Posterior vena cava (tissue), 2 donors: Measurements from ENCODE around the gene ENDOG. TPM values are rescaled to one million over a fixed set of nuclear protein-coding genes. Genes with fewer than 3 reads are reported as not detected.
"Not testable (repeated sequence)": the region's sequence is repeated elsewhere in the genome, so short reads cannot be mapped to it uniquely, and the experiment has no call there.

Source experiments
- DNase-seq: peaks from one replicate; pipeline ENCODE4 v3.0.0-alpha.2; 2020; ENCODE audit warnings: low spot score
- intact Hi-C, 2 donors: fragments of 100-400 bp; cut with DNase I; formaldehyde crosslinking; loops; one replicate each; pipeline versions ENCODE4 v1.14.1 to v1.14.2; 2022 to 2023
- long read RNA-seq, 2 donors: library from polyadenylated mRNA; unstranded; transcript quantifications; one replicate each; pipeline ENCODE4 v2.0.0, GENCODE V29; 2020 to 2021
- total RNA-seq, 2 donors: library from RNA; stranded (reverse); fragmentation: NEBNext Ultra II Directional; extraction: Animal tissue kit (Norgen Biotek cat#: 25700); gene quantifications; one replicate each; pipeline ENCODE4 v1.2.1, GENCODE V29; 2021
- donor health status: DM: yes; HTN: yes; CAD: no.
- donor health status: DM: yes; HTN: yes; CAD: no.

The ENDOG gene
- 10 to 100 TPM; 15.8 to 16.6 TPM for total RNA-seq
- long read RNA-seq, donor 1, transcript ENDOG-201 (3 exons, 1,172 nt): major isoform, 6 of 7 reads
- long read RNA-seq, donor 1, partial matches to known transcripts: 0 of 7 reads
- long read RNA-seq, donor 1, other reads (novel, unspliced or antisense): 1 of 7 reads
- long read RNA-seq, donor 2: 0 reads

DNA sequence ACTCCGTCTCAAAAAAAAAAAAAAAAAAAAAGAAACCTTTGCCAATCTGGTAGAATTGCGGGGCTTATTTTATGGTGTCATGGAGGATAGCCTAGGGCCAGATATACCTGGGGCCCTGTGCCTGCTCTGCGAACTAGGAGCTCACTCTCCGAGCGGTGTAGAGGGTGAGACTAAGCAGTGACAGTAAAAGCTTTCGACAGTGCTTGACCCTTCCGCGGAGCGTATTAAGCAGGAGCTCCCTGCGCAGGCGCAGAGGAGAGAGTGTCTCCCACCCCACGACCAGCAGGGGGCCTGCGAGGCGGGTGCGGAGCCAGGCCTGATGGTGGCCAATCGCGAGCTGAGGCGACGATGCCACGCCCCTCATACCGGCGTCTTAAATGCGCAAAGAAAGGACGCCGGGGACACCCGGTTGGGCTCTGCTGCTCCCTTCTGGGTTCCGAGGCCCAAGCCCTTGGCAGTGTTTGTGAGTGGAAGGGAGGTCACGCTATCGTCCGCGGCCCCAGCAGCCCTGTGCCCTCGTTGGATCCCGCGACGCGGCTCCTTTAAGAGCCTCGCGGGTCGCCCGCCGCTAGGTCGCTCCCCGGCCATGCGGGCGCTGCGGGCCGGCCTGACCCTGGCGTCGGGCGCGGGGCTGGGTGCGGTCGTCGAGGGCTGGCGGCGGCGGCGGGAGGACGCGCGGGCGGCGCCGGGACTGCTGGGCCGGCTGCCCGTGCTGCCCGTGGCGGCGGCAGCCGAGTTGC lies at the start of gene ENDOG:
ENDOG (plus strand) TSS at position 402 of the 740 bp plus-strand sequence; CDS start at position 587, 185 bp downstream.
- intact Hi-C loops: no loop called here
- DNase-seq: peak; percentile 99

DNA sequence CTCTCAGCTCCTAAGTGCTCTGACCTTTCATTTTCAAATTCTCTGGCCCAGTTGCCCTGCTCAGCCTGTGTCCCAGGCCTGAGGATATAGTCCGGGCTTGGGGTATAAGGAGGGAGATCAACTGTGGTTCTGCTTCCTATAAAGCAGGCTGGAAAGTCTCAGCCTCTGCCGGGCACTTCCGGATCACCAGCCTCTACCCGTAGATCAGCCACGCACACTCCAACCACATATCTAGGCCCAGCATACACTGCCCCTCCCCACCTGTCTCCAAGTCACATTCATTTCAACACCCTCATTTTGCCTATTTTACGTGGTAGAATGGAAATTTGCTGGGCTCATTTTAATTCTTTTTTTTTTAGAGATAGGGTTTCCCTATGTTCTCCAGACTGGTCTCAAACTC lies 49.7 kb upstream of the ENDOG start:
- DNase-seq: no peak
- intact Hi-C loops: no loop called here

- intact Hi-C loops: no loop called here
- no peak for DNase-seq
Observed at GRCh38 chr9:128770286-128771030, 47.8 kb upstream of the ENDOG start.

DNA sequence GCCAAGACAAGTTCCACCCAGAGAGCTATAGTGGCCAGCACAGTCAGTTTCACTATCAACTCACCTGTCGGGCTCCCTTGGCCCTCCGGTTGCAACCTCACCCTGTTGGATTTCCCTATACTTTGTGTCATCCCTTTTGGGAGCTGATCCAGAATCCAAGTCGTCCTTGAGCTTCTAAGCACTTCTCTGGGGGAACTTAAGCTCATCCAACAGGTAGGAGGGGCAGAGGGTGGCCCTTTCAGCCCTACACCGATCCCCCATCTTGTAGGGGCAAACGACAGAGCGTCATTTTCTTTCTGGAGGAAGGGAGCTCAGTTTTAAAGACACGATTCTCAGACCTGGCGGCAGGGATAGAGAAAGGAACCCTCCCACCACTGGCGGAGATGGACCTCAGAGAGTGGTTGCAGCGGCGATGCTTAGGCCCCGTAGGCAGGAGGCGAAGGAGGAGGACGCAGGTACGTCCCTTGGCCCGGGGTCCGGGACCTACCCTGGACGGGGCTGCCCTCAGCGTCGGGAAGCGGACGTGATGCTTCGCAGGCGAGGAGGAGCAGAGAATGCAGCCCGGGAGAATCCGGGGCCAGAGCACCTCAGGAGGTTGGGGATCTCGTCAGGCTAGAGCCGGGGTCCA lies 47.1 kb upstream of the ENDOG start:
- no peak for DNase-seq
- intact Hi-C loops: no loop called here

DNA sequence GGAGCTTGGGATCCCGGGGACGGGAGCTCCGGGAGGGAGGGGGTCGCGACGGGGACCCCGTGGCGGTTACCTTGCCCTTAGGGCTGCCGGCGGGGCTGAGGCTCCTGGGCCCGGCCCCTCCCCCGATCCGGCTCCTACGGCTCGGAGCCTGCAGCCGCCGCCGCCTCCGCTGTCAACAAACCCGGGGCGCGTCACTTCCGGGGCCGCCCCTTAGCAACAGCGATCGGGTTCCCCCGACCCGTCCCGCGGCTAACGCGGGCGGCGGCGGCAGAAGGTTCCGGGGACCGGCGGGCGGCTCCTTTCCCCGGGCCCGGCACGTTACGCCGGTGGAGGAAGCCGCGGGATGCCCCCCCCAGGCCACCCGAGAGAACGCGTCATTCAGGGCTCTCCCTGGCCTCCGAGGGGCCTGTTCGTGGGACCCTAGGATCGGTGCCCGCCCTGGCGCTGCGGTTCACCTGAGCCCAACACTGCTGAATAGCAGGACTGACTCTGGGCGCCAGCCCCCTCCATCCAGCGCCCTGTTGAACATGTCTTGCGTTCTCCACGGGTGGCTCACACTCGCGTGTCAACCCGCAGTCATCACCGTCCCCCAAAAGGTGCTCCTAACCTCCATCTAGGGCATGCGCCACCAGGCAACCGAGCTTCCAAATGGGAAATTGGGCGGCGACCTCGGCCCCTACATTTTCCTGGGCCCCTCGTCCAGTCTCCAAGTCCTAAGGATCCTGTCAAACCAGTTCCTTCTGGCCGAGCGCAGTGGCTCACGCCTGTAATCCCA lies 46.4 kb upstream of the ENDOG start, which contains the start of gene ZER1:
ZER1 (minus strand) TSS at position 183 of the 775 bp plus-strand sequence. CDS start 16,362 bp downstream, outside the sequence.
- intact Hi-C loops: no loop called here
- peak; percentile 98 for DNase-seq

- intact Hi-C loops: no loop called here
- DNase-seq: no peak
Observed at GRCh38 chr9:128773049-128773448, 45.3 kb upstream of the ENDOG start.

DNA sequence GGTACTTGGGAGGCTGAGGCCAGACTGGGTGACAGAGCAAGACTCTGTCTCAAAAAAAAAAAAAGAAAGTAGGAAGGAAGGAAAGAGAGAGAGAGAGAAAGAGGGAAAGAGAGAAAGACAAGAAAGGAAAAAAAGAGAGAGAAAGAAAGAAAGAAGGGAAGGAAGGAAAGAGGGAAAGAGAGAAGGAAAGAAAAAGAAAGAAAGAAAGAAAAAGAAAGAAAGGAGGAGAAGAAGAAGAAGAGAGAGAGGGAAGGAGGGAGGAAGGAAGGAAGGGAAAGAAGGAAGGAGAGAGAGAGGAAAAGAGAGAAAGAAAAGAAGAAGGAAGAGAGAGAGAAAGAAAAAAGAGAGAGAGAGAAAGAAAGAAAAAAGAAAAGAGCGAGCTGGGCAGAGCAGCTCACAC lies 43.5 kb upstream of the ENDOG start:
- intact Hi-C loops: no loop called here
- DNase-seq: no peak

DNA sequence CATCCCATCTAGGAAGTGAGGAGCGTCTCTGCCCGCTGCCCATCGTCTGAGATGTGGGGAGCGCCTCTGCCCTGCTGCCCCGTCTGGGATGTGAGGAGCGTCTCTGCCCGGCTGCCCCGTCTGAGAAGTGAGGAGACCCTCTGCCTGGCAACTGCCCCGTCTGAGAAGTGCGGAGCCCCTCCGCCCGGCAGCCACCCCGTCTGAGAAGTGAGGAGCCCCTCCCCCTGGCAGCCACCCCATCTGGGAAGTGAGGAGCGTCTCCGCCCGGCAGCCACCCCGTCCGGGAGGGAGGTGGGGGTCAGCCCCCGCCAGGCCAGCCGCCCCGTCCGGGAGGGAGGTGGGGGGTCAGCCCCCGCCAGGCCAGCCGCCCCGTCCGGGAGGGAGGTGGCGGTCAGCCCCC lies 38.2 kb upstream of the ENDOG start:
- DNase-seq, intact Hi-C loops: not testable (repeated sequence)

- DNase-seq: no peak
- intact Hi-C loops: no loop called here
Observed at GRCh38 chr9:128781187-128782070, 36.9 kb upstream of the ENDOG start.

GRCh38 chr9:128782669-128783068 lies 35.6 kb upstream of the ENDOG start:
- no peak for DNase-seq
- intact Hi-C loops: no loop called here

DNA sequence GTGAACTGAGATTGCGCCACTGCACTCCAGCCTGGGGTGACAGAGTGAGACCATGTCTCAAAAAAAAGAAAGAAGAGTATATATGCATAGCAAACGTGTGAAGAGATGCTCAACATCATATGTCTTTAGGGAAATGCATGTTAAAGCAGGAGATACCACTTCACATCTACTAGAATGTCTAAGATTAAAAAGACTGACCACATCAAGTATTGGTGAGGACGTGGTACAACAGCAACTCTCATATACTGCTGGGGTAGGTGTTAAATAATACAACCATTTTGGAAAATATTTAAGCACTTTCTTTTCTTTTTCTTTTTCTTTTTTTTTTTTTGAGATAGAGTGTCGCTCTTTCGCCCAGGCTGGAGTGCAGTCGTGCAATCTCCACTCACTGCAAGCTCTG lies 32.9 kb upstream of the ENDOG start:
- DNase-seq: no peak
- intact Hi-C loops: no loop called here

DNA sequence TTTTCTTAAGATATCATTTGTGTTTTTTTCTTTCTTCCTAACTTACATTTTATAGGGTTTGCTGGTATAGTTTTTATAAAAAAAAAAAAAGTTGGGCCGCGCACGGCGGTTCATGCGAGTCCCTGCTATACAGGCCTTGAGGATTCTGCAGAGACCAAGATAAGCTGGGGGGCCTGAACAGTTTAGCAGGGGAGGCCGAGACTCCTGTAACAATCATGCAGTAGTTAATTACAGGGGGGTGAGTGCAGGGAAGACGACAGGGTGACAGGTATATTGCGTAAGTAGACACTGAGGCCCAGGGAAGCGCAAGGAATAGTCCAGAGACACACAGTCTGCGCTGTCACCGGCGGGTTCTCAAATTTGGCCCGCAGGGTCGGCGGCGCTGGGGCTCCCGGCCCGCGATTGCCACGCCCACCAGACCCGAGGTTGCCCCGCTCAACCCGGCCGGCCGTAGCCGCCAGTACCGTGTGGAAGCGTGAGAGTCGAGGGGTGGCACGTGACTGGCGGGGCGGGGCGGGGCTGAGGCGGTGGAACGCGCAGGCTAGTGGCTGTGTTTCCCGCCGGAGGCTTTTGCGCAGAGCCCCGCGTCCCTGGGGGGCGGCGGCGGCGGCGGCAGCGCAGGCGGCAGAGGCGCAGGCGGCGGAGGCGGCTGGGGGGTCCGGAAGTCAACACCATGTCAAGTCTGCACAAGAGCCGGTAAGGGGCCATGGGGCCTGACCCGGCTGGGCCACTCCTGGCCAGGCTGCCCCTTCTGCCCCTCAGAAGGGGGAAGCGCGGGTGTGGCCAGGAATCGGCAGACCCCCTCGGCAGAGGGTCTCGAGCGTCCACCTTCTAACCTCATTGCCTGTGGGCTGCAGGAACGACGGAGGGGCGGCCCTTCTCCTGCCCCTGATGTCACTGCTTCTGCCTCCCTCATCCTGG lies 31.4 kb upstream of the ENDOG start, which contains the start of gene TBC1D13:
TBC1D13 (plus strand) TSS at position 573 of the 921 bp plus-strand sequence; CDS start at position 674, 101 bp downstream.
- intact Hi-C loops: no loop called here
- peak; percentile 95 for DNase-seq

DNA sequence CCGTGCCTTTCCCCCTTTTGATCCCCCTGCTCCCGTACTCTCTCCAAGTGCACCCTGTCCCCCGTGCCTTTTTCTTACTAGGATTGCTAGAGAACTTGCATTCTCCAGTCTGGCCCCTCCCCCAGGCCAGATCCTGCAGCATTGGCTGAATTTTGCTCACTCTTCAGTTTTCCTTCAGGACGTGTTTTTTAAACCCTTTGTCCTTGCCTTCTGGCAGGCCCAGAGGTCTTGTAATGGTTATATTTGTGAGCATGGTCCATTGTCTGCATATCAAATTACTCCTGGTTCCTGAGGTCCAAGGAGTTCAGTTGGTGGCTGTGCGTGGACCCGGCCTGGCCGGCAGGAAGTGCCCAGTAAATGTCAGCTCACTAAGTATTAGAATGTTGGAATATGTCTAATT lies 30.6 kb upstream of the ENDOG start:
- intact Hi-C loops: no loop called here
- DNase-seq: no peak

DNA sequence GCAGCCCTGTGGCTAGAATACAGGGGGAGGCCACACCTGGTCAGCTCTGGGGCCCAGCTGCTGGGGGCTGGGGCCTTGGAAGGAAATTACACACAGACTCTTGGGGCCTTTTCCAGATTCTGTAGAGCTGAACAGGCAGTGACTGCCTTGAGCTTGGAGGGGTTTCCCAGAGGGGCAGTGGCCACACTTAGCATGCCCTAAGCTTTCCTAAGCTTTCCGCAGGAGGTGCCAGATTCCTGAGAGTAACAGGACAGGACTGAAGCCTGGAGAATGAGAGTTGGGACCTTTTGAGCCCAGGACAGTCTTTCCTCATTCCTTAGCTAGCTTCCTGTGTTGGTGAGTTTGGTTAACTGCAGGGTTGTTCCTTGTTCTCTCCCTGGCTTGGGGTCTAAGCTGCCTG lies 29.9 kb upstream of the ENDOG start:
- DNase-seq: no peak
- intact Hi-C loops: no loop called here

GRCh38 chr9:128790536-128790935 lies 27.8 kb upstream of the ENDOG start:
- DNase-seq: no peak
- intact Hi-C loops: no loop called here

DNA sequence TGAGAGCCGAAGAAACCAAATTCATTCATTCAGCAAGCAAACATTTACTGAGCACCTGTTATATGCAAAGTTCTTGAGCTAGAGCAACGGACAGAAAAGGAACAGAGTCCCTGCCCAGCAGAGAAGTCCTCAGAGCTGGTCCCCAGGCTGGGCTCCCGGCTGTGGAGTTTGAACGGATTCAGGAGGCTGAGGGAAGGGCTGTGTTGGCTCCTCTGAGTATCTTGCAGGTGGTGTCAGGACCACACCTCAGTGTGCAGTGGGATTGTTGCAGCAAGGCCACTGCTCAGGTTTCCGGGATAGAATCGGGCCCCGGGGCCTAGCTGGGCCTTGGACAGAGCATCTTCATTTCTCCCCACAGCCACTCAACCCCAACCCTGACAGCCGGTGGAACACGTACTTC lies 26.2 kb upstream of the ENDOG start:
- intact Hi-C loops: no loop called here
- no peak for DNase-seq
